Suprapubic skin (tissue), 4 donors: ENCODE results near the gene IKZF2.

ENCODE experiments used
- CTCF ChIP-seq, 2 donors: fragments of 200-600 bp in 1 of 2; fragments of 450-650 bp in 1 of 2; sonication (generic) in 1 of 2; IDR thresholded peaks; one replicate each; pipeline ENCODE4 v1.5.1; 2016 to 2019; ENCODE audit warnings: antibody characterized with exemption in 2 of 2, mild to moderate bottlenecking in 1 of 2, moderate library complexity in 1 of 2
- EP300 ChIP-seq: sonication (generic); formaldehyde crosslinking; IDR thresholded peaks from one replicate; pipeline ENCODE4 v1.6.1; 2017; ENCODE audit warnings: antibody characterized with exemption
- POLR2A ChIP-seq, 2 donors: fragments of 450-650 bp; IDR thresholded peaks; one replicate each; pipeline ENCODE4 v1.6.1; 2017; ENCODE audit warnings: antibody characterized with exemption in 2 of 2, mild to moderate bottlenecking in 2 of 2, moderate library complexity in 2 of 2
- POLR2AphosphoS5 ChIP-seq, 3 donors: sonication (generic); formaldehyde crosslinking; IDR thresholded peaks; one replicate each; pipeline ENCODE4 v1.6.1; 2017; ENCODE audit warnings: antibody characterized with exemption in 3 of 3

- TF ChIP-seq CTCF (IDR thresholded peaks at IDR 0.05), result no peak
- TF ChIP-seq POLR2AphosphoS5 (IDR thresholded peaks at IDR 0.05), result no peak
- no peak for TF ChIP-seq EP300
- no peak for TF ChIP-seq POLR2A (IDR thresholded peaks at IDR 0.05)
These were observed 33.9 kb upstream of the IKZF2 start for GRCh38 chr2:213185147-213185822.
